CD4-positive, alpha-beta T cell treated with Interleukin-6 at 100 ng/mL for 8 hours (primary cell): ENCODE results near the gene LMF1.

Experiments
- DNase-seq: peaks from one replicate; pipeline ENCODE4 v3.0.0-alpha.2; 2020; ENCODE audit warnings: mixed read lengths, low spot score

LMF1 gene

GRCh38 chr16:879461-879861, 91.3 kb downstream of the LMF1 start:
- no peak for DNase-seq

- no peak for DNase-seq
Measured at GRCh38 chr16:878886-879285, 91.9 kb downstream of the LMF1 start.

GRCh38 chr16:878072-878784, 92.6 kb downstream of the LMF1 start:
- peak; percentile 9 for DNase-seq

- no peak for DNase-seq
Measured at GRCh38 chr16:877242-878071, 93.3 kb downstream of the LMF1 start.

GRCh38 chr16:876523-877241, 94.1 kb downstream of the LMF1 start:
- DNase-seq: no peak

GRCh38 chr16:876041-876335, 94.8 kb downstream of the LMF1 start:
- DNase-seq: no peak

GRCh38 chr16:875182-876040, 95.4 kb downstream of the LMF1 start:
- DNase-seq: no peak

GRCh38 chr16:874366-875181, 96.2 kb downstream of the LMF1 start:
- DNase-seq: no peak

GRCh38 chr16:873889-874288, 96.9 kb downstream of the LMF1 start:
- DNase-seq: no peak

GRCh38 chr16:873243-873661, 97.5 kb downstream of the LMF1 start:
- no peak for DNase-seq

- DNase-seq: no peak
Measured at GRCh38 chr16:872436-873242, 98.1 kb downstream of the LMF1 start.

GRCh38 chr16:871562-872345, 99.0 kb downstream of the LMF1 start:
- no peak for DNase-seq

GRCh38 chr16:870856-871561, 99.8 kb downstream of the LMF1 start:
- no peak for DNase-seq

- DNase-seq: no peak
Measured at GRCh38 chr16:869823-870641, 100.8 kb downstream of the LMF1 start.

GRCh38 chr16:868846-869822, 101.7 kb downstream of the LMF1 start:
- DNase-seq: no peak

GRCh38 chr16:868386-868755, 102.4 kb downstream of the LMF1 start:
- DNase-seq: no peak
